ELF-1 (cell line): Measurements from ENCODE around the gene SLC31A2.

Experiments used
- DNase-seq: peaks from one replicate; pipeline ENCODE4 v3.0.0-alpha.2; 2016; ENCODE audit warnings: low read depth, low spot score

Gene SLC31A2

DNA sequence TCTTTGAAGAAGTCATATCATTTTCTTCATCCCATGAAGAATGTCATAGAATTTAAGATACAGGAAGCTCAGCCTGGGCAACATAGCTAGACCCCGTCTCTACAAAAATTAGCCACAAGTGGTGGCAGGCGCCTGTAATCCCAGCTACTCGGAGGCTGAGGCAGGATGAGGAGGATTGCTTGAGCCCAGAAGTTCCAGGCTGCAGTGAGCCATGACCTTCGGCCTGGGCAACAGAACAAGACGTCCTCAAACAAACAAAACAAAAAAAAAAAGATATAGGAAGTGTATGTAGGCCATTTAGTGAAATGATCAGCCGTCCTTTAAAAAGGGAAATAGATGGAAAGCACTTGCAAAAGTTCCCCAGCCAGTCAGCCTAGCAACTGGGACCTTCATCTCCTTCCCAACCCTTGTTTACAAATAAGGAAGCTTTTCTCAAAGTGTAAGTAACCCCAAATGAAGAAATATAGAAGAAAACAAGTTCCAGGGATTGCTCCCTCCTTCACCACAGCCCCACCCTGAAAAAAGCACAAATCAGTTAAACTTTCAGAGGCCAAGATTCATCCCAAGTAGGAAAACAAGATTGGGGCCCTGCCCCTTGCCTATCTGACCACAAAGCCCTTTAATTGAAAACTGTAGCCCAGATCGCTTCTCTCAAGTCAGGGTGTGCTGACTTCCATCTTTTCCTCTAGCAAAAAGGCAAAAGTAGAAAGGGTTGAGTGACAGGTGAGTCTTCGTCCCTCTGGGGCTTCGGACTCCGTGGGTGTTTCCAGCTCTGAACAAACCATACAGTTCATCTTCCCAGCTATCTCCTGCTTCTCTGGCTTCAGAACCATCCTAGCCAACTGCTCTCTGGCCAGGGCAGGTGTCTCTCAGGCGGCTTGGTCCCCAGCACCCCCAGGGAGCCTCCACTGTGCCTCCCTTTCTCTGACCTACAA lies 1.2 kb downstream of the SLC31A2 start:
- DNase-seq, result no peak

- no peak for DNase-seq
Measured at GRCh38 chr9:113152699-113153098, 1.9 kb downstream of the SLC31A2 start.

GRCh38 chr9:113153599-113153998 lies 2.8 kb downstream of the SLC31A2 start:
- DNase-seq, result no peak

DNA sequence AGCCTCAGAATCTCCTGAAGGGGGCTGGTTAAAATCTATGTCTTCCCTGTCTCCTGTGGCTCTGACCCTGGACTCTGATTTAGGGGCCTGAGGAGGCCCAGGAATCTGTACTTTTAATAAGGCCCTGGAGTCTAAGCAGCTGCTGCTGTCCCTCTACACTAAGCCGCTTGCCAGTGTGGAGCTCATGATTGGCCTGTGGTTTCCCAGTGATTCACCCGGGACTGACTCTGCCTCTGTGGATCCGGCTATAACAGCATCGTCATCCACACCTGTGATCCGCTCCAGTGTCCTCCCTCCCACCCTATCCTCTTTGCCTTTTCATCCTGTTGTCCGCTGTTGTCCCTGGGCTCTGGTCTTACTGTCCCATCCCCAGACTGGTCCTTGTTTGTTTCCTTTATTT lies 3.7 kb downstream of the SLC31A2 start:
- no peak for DNase-seq

DNA sequence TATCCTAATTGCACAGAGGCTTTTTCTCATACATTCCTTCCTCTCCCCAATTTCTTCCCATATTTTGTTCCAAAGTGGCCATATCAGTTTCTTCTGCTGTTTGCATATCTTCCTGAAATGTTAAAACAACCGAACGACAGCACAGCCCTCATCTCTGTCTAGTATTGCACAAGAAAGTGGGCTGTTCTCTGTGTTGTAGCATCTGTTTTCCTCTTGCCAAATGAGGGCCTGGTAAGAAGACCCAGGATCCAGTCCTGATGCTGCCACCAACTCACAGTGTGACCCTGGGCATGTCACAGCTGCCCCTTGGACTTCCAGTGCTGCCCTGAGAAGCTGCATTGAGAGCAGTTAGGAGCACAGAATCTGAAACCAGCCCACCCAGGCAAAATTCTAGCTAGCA lies 4.1 kb downstream of the SLC31A2 start:
- no peak for DNase-seq

- no peak for DNase-seq
Measured at GRCh38 chr9:113155911-113156588, 5.2 kb downstream of the SLC31A2 start.

GRCh38 chr9:113156880-113157279 lies 6.1 kb downstream of the SLC31A2 start:
- no peak for DNase-seq

DNA sequence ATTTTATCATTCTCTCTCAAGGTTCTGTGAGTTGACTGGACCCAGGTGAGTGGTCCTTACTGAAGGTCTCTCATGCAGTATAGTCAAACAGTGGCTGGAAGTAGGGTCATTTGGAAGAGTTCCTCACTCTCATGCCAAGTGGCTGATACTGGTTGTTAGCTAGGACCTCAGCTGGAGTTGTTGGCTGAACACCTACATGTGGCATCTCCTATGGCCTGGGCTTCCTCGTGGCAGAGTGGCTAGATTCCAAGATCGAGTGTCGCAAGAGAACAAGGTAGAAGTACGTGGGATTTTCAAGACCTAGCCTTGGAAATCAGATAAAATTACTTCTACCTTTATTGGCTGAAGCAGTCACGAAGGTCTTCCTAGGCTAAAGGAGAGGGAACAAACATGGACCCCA lies 7.6 kb downstream of the SLC31A2 start:
- DNase-seq, result no peak

- DNase-seq, result peak; percentile 42
Measured at GRCh38 chr9:113160571-113160970, 9.8 kb downstream of the SLC31A2 start.

GRCh38 chr9:113163001-113163400 lies 12.2 kb downstream of the SLC31A2 start:
- DNase-seq, result no peak

- no peak for DNase-seq
Measured at GRCh38 chr9:113164536-113165300, 13.9 kb downstream of the SLC31A2 start.

- DNase-seq, result no peak
Measured at GRCh38 chr9:113166039-113166438, 15.2 kb downstream of the SLC31A2 start.

GRCh38 chr9:113168809-113169208 lies 18.0 kb downstream of the SLC31A2 start:
- no peak for DNase-seq

DNA sequence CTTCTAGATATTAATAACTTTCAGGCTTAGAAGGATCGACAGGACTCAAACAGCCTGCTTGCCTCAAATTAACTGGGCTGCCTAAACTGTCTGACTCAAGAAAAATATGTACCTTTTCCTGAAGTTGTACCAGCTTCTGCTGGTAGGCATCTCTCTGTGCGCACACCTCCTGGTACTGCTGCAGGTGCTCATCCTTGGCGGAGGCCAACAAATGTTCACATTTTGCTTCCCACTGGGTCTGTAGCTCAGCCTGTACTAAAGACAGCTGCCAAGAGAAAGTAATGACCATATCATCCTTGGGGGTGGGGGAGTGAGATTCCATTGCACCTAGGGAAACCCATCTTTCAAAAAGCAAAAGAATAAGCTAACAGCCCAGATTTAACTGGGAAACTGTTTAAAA lies 22.5 kb downstream of the SLC31A2 start:
- DNase-seq, result no peak

- DNase-seq, result no peak
Measured at GRCh38 chr9:113176803-113177202, 26.0 kb downstream of the SLC31A2 start.

GRCh38 chr9:113177251-113177650 lies 26.4 kb downstream of the SLC31A2 start:
- DNase-seq, result no peak

- DNase-seq, result no peak
Measured at GRCh38 chr9:113178087-113178486, 27.3 kb downstream of the SLC31A2 start.

GRCh38 chr9:113179839-113180238 lies 29.0 kb downstream of the SLC31A2 start:
- DNase-seq, result no peak

DNA sequence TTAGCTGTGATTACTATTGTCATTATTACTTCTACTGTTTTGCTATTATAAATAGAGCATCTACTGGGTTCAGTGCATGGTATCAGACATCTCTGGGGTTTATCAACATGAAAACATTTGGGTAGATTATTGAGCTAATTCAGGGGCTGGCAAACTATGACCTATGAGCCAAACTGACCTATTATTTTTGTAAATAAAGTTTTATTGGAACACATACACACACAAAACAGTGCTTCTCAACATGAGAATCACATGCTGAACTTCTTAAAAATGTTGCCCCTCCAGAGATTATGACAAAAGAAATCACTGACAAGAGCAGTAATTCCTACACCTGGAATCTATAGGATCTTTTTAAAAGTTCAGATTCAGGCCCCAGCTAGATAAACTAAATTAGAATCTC lies 30.4 kb downstream of the SLC31A2 start:
- DNase-seq, result no peak

DNA sequence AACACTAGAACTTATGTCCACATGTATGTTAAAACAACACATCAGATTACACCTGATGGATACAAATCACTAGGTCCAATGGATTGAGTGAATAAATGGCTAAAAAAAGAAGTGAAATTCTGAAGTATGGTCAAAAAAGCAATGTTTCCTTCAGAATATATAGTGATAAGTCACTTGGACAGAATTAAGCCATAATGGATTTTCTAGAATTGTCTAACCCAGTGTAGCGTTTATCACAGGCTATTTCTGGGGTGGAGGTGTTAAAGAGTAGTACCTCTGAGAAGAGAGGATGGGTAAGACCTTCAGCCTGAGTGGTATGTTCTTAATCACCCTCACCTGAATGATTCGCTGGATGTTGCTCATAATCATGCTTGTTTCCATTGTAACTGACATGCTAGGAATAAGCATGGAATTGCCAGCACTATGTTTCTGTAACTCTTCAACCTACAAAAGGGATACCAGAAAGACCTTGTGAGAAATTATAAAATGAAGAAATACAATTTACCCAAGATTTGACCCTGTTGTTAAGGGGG lies 33.2 kb downstream of the SLC31A2 start:
- DNase-seq, result no peak

DNA sequence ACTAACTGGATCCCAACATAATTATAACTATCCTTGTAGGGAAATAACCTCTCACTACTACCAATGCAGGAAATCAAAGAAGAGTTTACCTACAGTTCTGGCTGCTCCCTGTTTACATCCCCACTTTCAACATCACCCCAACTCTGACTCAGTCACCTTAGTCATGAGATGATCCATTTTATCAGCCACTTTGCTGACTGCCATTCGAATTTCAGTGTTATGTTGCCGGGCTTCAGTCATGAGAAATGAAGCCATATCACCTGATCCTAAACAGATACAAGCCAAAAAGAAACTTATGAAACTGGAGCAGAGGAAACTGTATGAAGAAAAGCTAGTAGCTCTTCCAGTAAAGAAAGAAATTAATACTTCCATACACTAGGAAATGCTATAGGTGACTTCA lies 33.7 kb downstream of the SLC31A2 start:
- DNase-seq, result no peak

GRCh38 chr9:113185271-113185670 lies 34.5 kb downstream of the SLC31A2 start:
- DNase-seq, result no peak
